Hematopoietic multipotent progenitor cell treated with erythropoietin and hydrocortisone succinate and interleukin-3 and kit ligand, for 4 days (in vitro differentiated cells): ENCODE data around the gene CRBN.

Experiments
- DNase-seq: peaks from one replicate; pipeline ENCODE4 v3.0.0-alpha.2; 2015

CRBN gene

GRCh38 chr3:3165650-3166049 lies 13.8 kb downstream of the CRBN start:
- DNase-seq, result no peak

- no peak for DNase-seq
Measured at GRCh38 chr3:3165241-3165640, 14.2 kb downstream of the CRBN start.

- DNase-seq, result no peak
Measured at GRCh38 chr3:3160826-3161225, 18.7 kb downstream of the CRBN start.

- no peak for DNase-seq
Measured at GRCh38 chr3:3157484-3157883, 22.0 kb downstream of the CRBN start.

- DNase-seq, result no peak
Measured at GRCh38 chr3:3154879-3155610, 24.4 kb downstream of the CRBN start.

GRCh38 chr3:3151513-3151912 lies 28.0 kb downstream of the CRBN start:
- no peak for DNase-seq

GRCh38 chr3:3149560-3149959 lies 29.9 kb downstream of the CRBN start:
- no peak for DNase-seq

- no peak for DNase-seq
Measured at GRCh38 chr3:3145831-3146230, 33.7 kb downstream of the CRBN start.

- peak; percentile 21 for DNase-seq
Measured at GRCh38 chr3:3141939-3142338, 37.6 kb downstream of the CRBN start.

- no peak for DNase-seq
Measured at GRCh38 chr3:3137526-3137925, 42.0 kb downstream of the CRBN start.

- no peak for DNase-seq
Measured at GRCh38 chr3:3134750-3135448, 44.6 kb downstream of the CRBN start.

GRCh38 chr3:3133500-3133899 lies 46.0 kb downstream of the CRBN start:
- peak; percentile 48 for DNase-seq

- DNase-seq, result no peak
Measured at GRCh38 chr3:3129579-3129978, 49.9 kb downstream of the CRBN start.

- DNase-seq, result peak; percentile 66
Measured at GRCh38 chr3:3127432-3128010, 52.0 kb downstream of the CRBN start.

- peak; percentile 98 for DNase-seq
Measured at GRCh38 chr3:3126477-3127431, 52.7 kb downstream of the CRBN start, which contains the start of gene TRNT1. TSS of gene TRNT1 (plus strand) at chr3:3126940. CDS start at chr3:3129041, 2,101 bp downstream.

- DNase-seq, result no peak
Measured at GRCh38 chr3:3125977-3126376, 53.5 kb downstream of the CRBN start.

- DNase-seq, result peak; percentile 41
Measured at GRCh38 chr3:3119393-3119851, 60.1 kb downstream of the CRBN start.

- DNase-seq, result no peak
Measured at GRCh38 chr3:3117651-3118050, 61.8 kb downstream of the CRBN start.

- no peak for DNase-seq
Measured at GRCh38 chr3:3113042-3113709, 66.3 kb downstream of the CRBN start.

GRCh38 chr3:3110749-3111361 lies 68.6 kb downstream of the CRBN start:
- no peak for DNase-seq

GRCh38 chr3:3110299-3110630 lies 69.2 kb downstream of the CRBN start, which contains the start of gene IL5RA:
TSS of gene IL5RA (minus strand) at chr3:3110374. CDS start at chr3:3104984, 5,390 bp downstream.
- peak; percentile 50 for DNase-seq
